ENCODE data around the gene ARSG. TPM values are rescaled to one million over a fixed set of nuclear protein-coding genes. Genes with fewer than 3 reads are reported as not detected.

The ARSG gene
- total and polyA plus RNA-seq, 5 experiments from 2014 or later, result 10.4 to 15.1 (median 12.9) TPM

DNA sequence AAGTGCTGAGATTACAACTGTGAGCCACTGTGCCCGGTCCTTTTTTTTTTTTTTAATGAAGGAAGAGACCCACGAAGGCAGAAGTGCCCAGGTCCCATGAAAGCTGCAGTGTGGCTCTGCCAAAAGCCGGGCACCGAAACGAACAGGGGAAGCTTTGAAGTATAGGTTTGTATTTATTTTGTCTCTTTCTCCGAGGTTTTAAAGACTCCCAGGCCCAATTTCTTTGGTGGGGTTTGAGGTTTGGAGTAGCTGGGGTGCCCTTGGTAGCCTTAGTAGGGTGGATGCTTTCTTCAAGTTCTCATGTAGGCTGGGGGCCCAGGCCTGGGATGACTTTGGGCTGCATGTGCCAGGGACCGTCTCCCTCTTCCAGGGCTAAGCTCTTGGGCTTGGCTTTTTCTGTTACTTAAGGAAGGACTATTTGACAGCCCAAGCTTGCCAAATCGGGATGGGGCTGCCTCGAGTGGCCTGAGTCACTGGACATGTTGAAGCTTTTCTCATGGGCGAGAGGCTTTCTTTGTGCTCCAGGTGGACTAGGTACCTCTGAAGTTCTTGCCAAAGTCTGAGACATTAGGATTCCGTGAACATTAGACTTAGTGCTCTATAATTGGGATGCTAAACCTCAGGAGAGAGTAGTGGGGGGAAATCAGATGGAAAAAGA lies 99.7 kb downstream of the ARSG start:
- H3K27ac Mint-ChIP-seq, result peak overlapping the region in 1 of 10 donors; percentile 41
- H3K36me3 Mint-ChIP-seq, result peaks cover 3 to 10% (median 6%) of the 10 kb centered on the region in 3 donors
- H3K27me3 Mint-ChIP-seq, result no peaks in the 10 kb centered on the region
- DNase-seq (no peak), ATAC-seq (no peak)
- H3K4me3 Mint-ChIP-seq, result no peak overlapping the region
- no peaks in the 10 kb centered on the region for H3K4me1 Mint-ChIP-seq
- H3K9me3 Mint-ChIP-seq, result peaks cover 0 to 8% (median 5%) of the 10 kb centered on the region in 9 donors
- POLR2A ChIA-PET, result no interaction called here

DNA sequence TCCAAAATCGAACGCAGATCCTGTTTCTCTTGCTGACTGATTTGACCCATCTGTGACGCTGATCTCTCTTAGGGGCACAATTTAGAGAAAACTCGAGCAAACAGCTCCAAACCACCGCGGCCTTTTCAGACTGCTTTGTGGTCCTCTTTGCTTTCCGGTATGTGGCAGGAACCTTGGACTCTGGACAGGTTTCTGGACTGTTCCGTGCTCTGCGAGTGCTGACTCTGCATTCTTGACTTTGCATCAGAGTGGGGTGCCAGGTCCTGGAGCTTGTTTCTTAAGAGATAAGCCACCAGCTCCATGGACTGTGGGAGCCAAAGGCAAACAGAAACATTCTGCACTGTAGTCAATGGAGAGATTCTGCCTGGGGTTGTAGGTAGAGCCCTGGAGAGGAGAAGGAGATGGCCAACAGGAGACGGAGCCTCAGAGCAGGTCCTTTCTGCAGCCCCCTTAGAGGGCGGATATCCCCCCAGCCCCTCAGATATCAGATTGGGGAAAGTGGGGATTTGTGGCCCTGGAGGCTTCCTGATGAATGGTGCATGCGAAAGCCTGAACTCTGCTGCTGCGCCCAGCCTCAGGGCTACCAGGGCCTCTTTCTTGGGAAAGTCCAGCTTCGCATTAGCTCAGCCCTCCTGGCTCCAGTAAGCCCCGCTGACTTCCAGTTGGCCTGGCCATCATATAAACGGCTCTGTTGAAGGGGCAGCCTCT lies 100.4 kb downstream of the ARSG start:
- no peak for DNase-seq
- no peak overlapping the region for H3K4me3 Mint-ChIP-seq
- H3K27ac Mint-ChIP-seq, result no peak overlapping the region
- POLR2A ChIA-PET, result no interaction called here
- H3K9me3 Mint-ChIP-seq, result peaks cover 0 to 12% (median 5%) of the 10 kb centered on the region in 9 donors
- no peaks in the 10 kb centered on the region for H3K27me3 Mint-ChIP-seq
- H3K36me3 Mint-ChIP-seq, result peaks cover 3 to 10% (median 6%) of the 10 kb centered on the region in 3 donors
- peaks cover 1 to 3% (median 2%) of the 10 kb centered on the region in 4 donors for H3K4me1 Mint-ChIP-seq
- ATAC-seq, result no peak

DNA sequence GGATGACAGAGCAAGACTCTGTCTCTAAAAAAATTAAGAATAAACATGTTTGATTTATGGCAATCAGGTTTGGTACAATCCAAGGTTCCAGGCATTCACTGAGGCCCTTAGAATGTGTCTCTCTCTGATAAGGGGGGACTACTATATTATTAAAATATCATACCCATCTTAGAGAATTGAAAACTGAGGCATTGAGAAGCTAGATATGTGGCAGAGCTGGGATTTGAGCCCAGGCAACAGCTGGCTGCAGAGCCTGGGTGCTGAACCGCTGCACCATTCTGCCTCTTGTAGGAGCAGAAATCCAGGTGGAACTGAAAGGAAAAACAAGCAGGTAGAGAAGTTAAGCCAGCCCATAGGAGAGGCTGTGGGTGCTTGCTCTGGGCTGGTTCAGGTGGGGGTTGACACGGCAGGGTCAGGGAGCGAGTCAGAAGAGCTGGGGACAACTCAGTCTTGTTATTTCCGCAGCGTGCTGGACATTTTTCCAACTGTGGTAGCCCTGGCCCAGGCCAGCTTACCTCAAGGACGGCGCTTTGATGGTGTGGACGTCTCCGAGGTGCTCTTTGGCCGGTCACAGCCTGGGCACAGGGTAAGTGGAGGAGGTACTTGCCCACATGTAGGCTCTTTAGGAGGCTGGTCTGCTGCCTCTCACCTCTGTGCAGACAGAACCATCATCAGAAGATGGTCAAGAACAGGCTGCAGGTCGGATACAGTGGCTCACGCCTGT lies 103.5 kb downstream of the ARSG start:
- POLR2A ChIA-PET, result no interaction called here
- Mint-ChIP-seq H3K27ac (peak overlapping the region in 1 of 10 donors; percentile 46), H3K4me1 (peaks cover 13 to 26% (median 25%) of the 10 kb centered on the region in 4 donors), H3K36me3 (peaks cover 3 to 10% (median 6%) of the 10 kb centered on the region in 3 donors), H3K4me3 (no peak overlapping the region), H3K9me3 (peaks cover 0 to 12% (median 5%) of the 10 kb centered on the region in 9 donors), H3K27me3 (no peaks in the 10 kb centered on the region)
- no peak for ATAC-seq
- no peak for DNase-seq

DNA sequence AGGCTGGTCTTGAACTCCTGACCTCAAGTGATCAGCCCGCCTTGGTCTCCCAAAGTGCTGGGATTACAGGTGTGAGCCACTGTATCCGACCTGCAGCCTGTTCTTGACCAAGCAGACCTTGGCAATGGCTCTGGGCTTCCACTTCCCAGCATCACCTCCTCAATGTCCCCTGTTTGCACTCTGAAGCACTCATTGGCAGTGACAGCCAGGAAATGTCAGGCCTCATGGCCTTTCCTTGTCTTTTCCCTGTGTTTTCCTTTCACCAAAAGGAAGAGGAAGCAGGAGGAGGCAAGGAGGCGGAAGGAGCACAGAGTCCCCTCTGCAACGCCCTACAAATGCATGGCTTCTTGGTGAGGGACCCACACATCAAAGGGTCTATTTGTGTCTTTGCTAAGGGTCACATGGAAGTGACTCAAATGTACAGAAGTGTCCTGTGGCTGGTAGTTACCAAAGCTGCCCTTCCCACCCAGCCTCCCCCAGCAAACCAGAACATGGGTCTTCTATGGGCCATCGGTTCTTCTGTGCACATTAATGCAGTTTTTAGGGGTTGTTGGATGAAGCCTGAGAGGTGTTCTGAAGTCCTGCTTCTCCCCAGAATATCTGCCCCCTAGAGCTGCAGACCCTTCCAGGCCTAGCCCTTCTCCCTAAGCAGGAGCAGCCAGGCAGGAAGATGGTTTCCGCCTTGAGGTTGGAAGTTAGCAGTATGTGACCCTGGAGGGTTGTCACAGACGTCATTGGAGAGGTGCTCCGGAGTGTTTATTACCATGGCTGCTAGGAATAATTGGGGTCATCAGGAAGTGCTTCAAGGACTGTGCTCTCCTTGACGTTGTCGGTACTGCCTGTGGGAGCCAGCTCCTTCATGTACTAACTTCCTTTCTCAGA lies 105.2 kb downstream of the ARSG start:
- ATAC-seq, result peak in 1 of 2 donors; percentile 59
- Mint-ChIP-seq H3K9me3 (peaks cover 0 to 12% (median 5%) of the 10 kb centered on the region in 9 donors), H3K27ac (peak overlapping the region in 6 of 10 donors; percentile 48 to 72 (median 66)), H3K27me3 (no peaks in the 10 kb centered on the region), H3K4me3 (peak overlapping the region in 2 of 10 donors; percentile 2 to 10), H3K36me3 (peaks cover 3 to 10% (median 6%) of the 10 kb centered on the region in 3 donors), H3K4me1 (peaks cover 15 to 34% (median 30%) of the 10 kb centered on the region in 4 donors)
- POLR2A ChIA-PET, result interaction anchor here (0.6 to 3.1 kb wide), 2 partner anchors 42 to 105 kb away, joined by 3 to 25 read pairs; partner anchors contain the start of genes ARSG and SLC16A6
- DNase-seq, result no peak

DNA sequence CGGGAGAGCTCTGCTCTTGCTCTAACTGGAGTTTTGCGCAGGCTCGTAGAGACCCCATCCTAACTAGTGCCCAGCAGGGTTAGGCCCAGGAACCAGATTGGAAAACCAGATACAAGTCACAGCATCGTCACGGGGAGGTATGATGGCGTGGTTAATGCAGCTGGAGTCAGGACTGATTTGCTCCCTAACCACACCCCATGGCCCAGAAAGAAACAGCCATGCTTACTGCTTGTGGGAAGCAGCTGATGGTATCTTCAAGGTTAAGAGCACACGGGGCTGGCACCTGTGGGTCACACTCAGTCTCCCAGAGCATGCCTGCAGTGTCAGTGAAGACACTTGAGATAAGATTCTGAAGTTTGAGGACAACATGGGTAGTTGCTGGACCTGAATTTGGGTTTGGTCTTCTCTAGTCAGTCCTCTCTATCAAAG lies 105.8 kb downstream of the ARSG start:
- POLR2A ChIA-PET, result interaction anchor here (0.6 to 3.1 kb wide), 2 partner anchors 43 to 106 kb away, joined by 3 to 25 read pairs; partner anchors contain the start of genes ARSG and SLC16A6
- peak overlapping the region in 3 of 10 donors; percentile 2 to 10 (median 3) for H3K4me3 Mint-ChIP-seq
- peaks cover 3 to 14% (median 6%) of the 10 kb centered on the region in 3 donors for H3K36me3 Mint-ChIP-seq
- H3K27me3 Mint-ChIP-seq, result no peaks in the 10 kb centered on the region
- H3K9me3 Mint-ChIP-seq, result peaks cover 0 to 12% (median 5%) of the 10 kb centered on the region in 9 donors
- H3K4me1 Mint-ChIP-seq, result peaks cover 15 to 34% (median 30%) of the 10 kb centered on the region in 4 donors
- peak overlapping the region in 8 of 10 donors; percentile 9 to 72 (median 62) for H3K27ac Mint-ChIP-seq
- no peak for DNase-seq
- peak in 1 of 2 donors; percentile 33 for ATAC-seq

DNA sequence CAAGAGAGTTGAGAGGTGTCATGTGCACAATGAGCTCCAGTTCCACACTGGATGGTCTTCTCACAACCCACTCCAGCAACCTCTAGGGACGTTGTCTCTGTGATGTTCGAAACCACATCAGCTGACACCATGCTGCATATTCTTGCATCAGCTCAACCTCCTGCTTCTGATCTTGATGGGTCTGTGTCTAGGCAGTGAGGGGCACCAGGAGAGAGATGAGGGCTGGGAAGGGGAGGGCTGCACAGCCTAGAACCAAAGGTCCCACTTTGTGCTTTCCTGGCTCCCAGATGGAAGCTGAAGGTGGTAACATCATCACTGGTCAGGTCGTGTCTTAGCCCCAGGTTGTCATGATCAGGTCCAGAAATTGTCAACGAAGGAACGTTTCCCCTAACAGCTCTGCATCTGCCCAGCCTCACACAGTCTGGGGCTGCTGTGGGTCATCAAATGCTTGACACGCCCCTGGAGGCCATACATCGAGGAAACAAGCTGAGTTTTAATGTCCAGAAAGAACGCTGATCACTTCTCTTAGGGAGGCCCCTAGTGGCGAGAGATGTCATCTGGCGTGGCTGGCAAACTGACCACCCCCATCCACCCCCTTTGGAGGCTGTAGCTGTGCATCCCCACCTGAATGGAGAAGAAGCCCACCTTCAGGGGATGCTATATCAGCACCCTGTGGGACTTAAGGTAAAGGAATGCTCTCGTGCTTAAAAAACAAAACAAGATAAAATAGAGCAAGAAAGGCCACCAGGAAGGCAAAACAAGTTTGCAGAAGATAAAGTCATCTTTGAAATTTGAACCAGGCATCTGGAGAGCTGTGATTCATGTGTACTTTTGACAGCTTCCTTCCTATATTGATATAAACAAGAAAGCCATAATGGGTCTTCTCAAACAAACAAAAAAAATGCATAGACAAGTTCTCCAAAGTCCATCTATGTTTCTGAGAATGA lies 107.7 kb downstream of the ARSG start:
- Mint-ChIP-seq H3K4me3 (peak overlapping the region in 5 of 10 donors; percentile 14 to 66 (median 33)), H3K27me3 (no peaks in the 10 kb centered on the region)
- DNase-seq, result no peak

DNA sequence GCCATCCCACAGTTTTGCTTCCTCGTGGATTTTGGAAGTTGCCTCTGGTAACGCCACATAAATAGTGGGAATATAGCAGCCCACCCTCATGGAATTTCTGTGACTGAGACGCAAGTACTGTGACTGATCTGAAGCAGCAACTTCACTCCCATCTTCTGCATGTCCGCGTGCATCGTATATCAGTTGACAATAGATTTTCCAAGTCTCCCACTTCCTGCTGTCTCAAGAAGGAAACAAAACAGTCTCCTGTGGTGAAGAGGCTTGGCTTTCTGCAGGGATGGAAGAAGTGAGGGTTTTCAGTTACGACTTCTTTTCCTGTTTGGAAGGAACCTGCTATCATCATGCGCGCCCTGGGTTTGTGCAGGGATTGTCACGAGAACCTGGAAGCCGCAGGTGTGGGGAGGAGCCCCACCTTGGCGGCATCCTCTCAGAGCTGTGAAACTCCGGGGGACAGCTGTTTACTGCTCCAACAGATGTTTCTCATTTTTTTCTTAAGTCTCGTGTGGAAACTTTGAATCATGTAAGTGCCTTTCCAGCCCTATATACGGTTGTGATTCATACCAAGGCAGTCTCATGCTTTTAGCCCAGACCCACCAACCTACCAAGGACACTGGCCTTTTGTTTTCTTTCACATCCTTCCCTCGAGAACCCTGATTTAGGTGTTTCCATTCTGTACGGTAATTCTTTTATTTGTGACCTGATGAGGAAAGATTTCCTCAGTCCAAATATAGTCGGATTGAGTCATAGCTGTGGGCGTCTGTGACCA lies 108.5 kb downstream of the ARSG start:
- POLR2A ChIA-PET, result interaction anchor here (0.6 to 3.1 kb wide), 7 partner anchors 14 to 137 kb away, joined by 3 to 25 read pairs (median 5); partner anchors contain the start of genes ARSG and SLC16A6
- peaks cover 15 to 34% (median 30%) of the 10 kb centered on the region in 4 donors for H3K4me1 Mint-ChIP-seq
- ATAC-seq, result peak in 1 of 2 donors; percentile 37
- peaks cover 0 to 18% (median 7%) of the 10 kb centered on the region in 9 donors for H3K9me3 Mint-ChIP-seq
- H3K4me3 Mint-ChIP-seq, result peak overlapping the region in 5 of 10 donors; percentile 20 to 28 (median 23)
- H3K36me3 Mint-ChIP-seq, result peaks cover under 1 to 20% (median 12%) of the 10 kb centered on the region in 3 donors
- H3K27me3 Mint-ChIP-seq, result no peaks in the 10 kb centered on the region
- H3K27ac Mint-ChIP-seq, result peak overlapping the region in 2 of 10 donors; percentile 35 to 38
- DNase-seq, result peak in 1 of 10 donors; percentile 10

More for the DNA sequence above, 107.7 kb downstream of the ARSG start:
- Mint-ChIP-seq H3K36me3 (peaks cover 3 to 17% (median 6%) of the 10 kb centered on the region in 3 donors), H3K4me1 (peaks cover 15 to 34% (median 30%) of the 10 kb centered on the region in 4 donors), H3K9me3 (peaks cover 0 to 13% (median 5%) of the 10 kb centered on the region in 9 donors), H3K27ac (peak overlapping the region in 4 of 10 donors; percentile 5 to 35 (median 20))
- POLR2A ChIA-PET, result interaction anchor here (0.5 to 3.1 kb wide), 10 partner anchors 15 to 386 kb away, joined by 3 to 25 read pairs (median 4); partner anchors contain the start of genes ARSG and SLC16A6
- ATAC-seq, result peak in 1 of 2 donors; percentile 59

DNA sequence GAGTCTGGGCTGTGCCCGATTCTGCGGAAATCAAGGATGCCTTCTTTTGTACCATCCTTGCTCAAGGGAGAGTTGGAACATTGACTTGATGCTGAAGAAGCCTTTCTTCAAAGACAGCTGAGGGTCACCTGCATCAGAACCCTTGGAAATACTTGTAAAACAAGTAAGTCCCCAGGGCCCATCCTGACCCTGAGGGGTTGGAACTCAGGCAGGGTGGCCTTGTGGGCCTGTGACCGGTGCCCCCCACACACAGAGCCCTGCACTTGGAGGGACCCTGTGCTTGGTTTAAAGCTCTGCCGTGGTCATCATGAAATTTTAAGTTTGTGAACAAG lies 109.1 kb downstream of the ARSG start:
- DNase-seq (no peak), ATAC-seq (no peak)
- POLR2A ChIA-PET, result interaction anchor here (1.2 to 1.5 kb wide), 2 partner anchors 14 to 109 kb away, joined by 4 to 5 read pairs; no protein-coding TSS in a partner anchor
- H3K27me3 Mint-ChIP-seq, result no peaks in the 10 kb centered on the region
- H3K4me3 Mint-ChIP-seq, result peak overlapping the region in 2 of 10 donors; percentile 22 to 28
- H3K36me3 Mint-ChIP-seq, result peaks cover 0 to 21% (median 15%) of the 10 kb centered on the region in 3 donors
- H3K4me1 Mint-ChIP-seq, result peaks cover 15 to 34% (median 30%) of the 10 kb centered on the region in 4 donors
- peaks cover 0 to 19% (median 6%) of the 10 kb centered on the region in 9 donors for H3K9me3 Mint-ChIP-seq
- H3K27ac Mint-ChIP-seq, result peak overlapping the region in 3 of 10 donors; percentile 35 to 67 (median 38)

DNA sequence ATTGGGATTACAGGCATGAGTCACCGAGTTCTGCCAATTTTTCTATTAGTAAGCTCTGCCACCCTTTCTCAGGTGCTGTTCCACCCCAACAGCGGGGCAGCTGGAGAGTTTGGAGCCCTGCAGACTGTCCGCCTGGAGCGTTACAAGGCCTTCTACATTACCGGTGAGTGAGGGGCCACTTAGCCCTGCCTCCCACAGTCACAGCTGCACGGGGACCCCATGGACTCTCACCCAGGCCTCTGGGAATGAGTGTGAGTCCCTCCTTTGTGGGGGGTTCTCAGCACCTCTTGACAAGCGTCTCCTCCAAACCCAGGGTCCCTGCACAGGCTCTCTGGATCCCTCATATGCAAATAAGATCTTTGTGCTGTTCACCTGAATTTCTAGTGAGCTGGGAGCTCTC lies 110.0 kb downstream of the ARSG start:
- POLR2A ChIA-PET, result interaction anchor here (1.5 kb wide), 1 partner anchor 109 kb away, joined by 5 read pairs; no protein-coding TSS in a partner anchor
- Mint-ChIP-seq H3K27ac (peak overlapping the region in 1 of 10 donors; percentile 32), H3K36me3 (peaks cover 2 to 29% (median 21%) of the 10 kb centered on the region in 3 donors), H3K4me1 (peaks cover 15 to 34% (median 30%) of the 10 kb centered on the region in 4 donors), H3K9me3 (peaks cover under 1 to 23% (median 10%) of the 10 kb centered on the region in 9 donors), H3K4me3 (no peak overlapping the region), H3K27me3 (no peaks in the 10 kb centered on the region)
- DNase-seq (no peak), ATAC-seq (no peak)

DNA sequence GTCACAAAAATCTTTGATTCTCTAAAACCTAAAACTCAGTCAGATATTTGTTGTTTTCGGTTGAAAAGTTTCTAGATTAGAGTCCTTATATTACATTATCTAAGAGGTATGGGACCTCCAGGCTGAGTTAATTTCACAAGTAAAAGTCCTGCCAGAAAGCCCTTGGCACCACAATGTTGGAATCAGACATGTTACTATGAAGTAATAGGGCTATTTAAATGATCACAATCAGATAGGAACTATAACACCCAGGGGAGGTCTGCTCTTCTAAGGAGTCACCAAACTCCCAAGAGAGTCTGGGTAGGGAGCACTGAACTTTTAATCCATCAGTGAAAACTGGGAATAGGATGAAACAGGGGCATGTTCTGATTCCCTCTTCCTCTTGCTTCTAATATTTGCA lies 111.8 kb downstream of the ARSG start:
- H3K27ac Mint-ChIP-seq, result no peak overlapping the region
- no peak for ATAC-seq
- peaks cover 17 to 44% (median 36%) of the 10 kb centered on the region in 3 donors for H3K36me3 Mint-ChIP-seq
- no peak for DNase-seq
- peaks cover 13 to 40% (median 21%) of the 10 kb centered on the region in 9 donors for H3K9me3 Mint-ChIP-seq
- peaks cover 8 to 24% (median 21%) of the 10 kb centered on the region in 4 donors for H3K4me1 Mint-ChIP-seq
- POLR2A ChIA-PET, result no interaction called here
- H3K4me3 Mint-ChIP-seq, result no peak overlapping the region
- no peaks in the 10 kb centered on the region for H3K27me3 Mint-ChIP-seq

Measured in naive thymus-derived CD8-positive, alpha-beta T cell (primary cell).